ENCODE measurements around the gene SQSTM1.
"Not testable (repeated sequence)": the region's sequence is repeated elsewhere in the genome, so short reads cannot be mapped to it uniquely, and the experiment has no call there.

Gene SQSTM1

GRCh38 chr5:179789278-179789677 lies 31.4 kb upstream of the SQSTM1 start:
- H3K27me3 Mint-ChIP-seq; H3K4me3 Mint-ChIP-seq; H3K9me3 Mint-ChIP-seq; DNase-seq; H3K27ac Mint-ChIP-seq; H3K36me3 Mint-ChIP-seq (ENCODE audit: low read depth): not testable (repeated sequence)
- peaks cover 13% of the 10 kb centered on the region for H3K4me1 Mint-ChIP-seq (ENCODE audit: low read depth)

- H3K27ac Mint-ChIP-seq = no peak overlapping the region
- H3K36me3 Mint-ChIP-seq (ENCODE audit: low read depth) = peaks cover 4% of the 10 kb centered on the region
- peaks cover 29% of the 10 kb centered on the region for H3K4me1 Mint-ChIP-seq (ENCODE audit: low read depth)
- DNase-seq = no peak
- no peaks in the 10 kb centered on the region for H3K9me3 Mint-ChIP-seq
- no peak overlapping the region for H3K4me3 Mint-ChIP-seq
- H3K27me3 Mint-ChIP-seq = no peaks in the 10 kb centered on the region
Observed at GRCh38 chr5:179791881-179792611, 28.7 kb upstream of the SQSTM1 start.

GRCh38 chr5:179792612-179793467 lies 27.9 kb upstream of the SQSTM1 start:
- H3K4me1 Mint-ChIP-seq (ENCODE audit: low read depth) = peaks cover 30% of the 10 kb centered on the region
- no peaks in the 10 kb centered on the region for H3K9me3 Mint-ChIP-seq
- H3K36me3 Mint-ChIP-seq (ENCODE audit: low read depth) = peaks cover 10% of the 10 kb centered on the region
- DNase-seq = no peak
- H3K27ac Mint-ChIP-seq = peak overlapping the region; percentile 61
- H3K4me3 Mint-ChIP-seq = no peak overlapping the region
- H3K27me3 Mint-ChIP-seq = no peaks in the 10 kb centered on the region

DNA sequence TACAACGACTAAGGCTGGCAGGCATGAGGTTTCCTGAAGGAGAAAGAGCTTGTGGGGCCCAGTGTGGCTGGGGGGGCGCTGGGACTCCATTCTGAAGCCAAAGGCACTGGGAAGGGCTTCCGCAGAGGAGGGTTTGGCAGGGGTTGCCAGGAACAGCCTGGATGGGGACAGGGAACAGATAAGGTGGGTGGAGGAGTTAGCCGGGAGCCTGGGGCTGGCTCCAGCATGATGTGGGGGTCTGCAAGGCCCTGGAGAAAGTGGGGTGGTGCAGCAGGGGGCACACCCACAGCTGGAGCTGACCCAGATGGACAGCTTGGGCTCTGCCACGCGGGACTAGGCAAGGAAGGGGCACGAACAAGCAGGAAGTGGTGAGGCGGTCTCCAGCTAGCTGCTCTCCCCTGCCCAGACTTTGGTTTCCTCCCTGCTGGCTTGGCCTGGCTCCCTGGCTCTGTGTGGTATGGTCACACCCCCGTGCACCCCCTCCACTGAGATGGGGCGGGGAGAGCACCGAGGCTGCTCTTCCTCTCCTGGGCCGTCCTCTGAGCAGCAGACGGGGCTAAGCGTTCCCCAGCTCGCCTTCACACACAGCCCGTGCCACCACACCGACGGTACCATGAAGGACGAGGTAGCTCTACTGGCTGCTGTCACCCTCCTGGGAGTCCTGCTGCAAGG lies 27.1 kb upstream of the SQSTM1 start, which contains the start of gene LTC4S:
Gene LTC4S, plus strand, starts transcription at position 519 of the 672 bp plus-strand sequence. Its CDS starts 95 bp downstream, at position 614.
- peak within 1 kb of the TSS; percentile 61 for H3K27ac Mint-ChIP-seq
- H3K27me3 Mint-ChIP-seq = no peaks in the 10 kb centered on the region
- DNase-seq = peak; percentile 57
- peaks cover 14% of the 10 kb centered on the region for H3K36me3 Mint-ChIP-seq (ENCODE audit: low read depth)
- peaks cover 30% of the 10 kb centered on the region for H3K4me1 Mint-ChIP-seq (ENCODE audit: low read depth)
- H3K4me3 Mint-ChIP-seq = peak within 1 kb of the TSS; percentile 55
- no peaks in the 10 kb centered on the region for H3K9me3 Mint-ChIP-seq

DNA sequence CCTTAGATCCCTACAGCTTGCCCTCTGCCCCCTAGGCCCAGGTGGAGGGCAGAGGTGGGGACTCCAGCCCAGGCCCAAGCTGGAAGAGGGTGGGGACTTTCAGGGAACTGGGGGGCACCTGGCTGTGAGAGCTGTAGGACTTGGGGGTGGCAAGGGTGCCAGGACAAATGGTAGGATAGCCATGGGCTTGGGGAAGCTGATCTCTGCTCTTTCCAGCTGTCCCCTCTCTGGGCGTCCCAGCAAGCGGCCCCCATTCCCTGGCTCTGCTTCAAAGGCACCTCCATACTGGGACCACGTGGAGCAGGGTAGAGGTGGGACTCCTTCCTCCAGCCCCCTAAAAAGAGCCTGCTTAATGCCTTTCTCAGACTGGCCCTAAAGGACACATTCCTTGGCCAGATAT lies 26.5 kb upstream of the SQSTM1 start:
- DNase-seq = no peak
- H3K27ac Mint-ChIP-seq = peak overlapping the region; percentile 61

DNA sequence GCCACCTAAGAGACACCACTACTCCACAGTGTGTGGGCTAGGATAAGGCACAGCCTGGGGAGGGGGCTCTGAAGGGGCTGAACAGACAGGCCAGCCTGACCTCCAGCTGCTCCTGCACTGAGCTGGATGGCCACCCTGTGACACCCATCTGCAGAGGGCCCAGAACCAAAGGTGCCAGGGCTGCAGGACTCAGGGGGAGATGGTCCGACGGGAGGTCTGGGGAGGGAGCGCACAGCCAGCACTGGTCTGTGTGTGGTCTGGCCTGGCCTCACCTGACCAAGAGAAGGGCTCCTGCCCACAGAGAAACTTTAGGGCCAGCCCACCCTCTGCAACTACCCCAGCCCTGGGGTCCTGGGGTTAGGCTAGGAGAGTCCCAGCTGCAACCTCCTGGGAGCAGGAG lies 26.1 kb upstream of the SQSTM1 start:
- Mint-ChIP-seq H3K9me3 (no peaks in the 10 kb centered on the region), H3K36me3 (ENCODE audit: low read depth) (peaks cover 23% of the 10 kb centered on the region), H3K4me3 (peak overlapping the region; percentile 55), H3K4me1 (ENCODE audit: low read depth) (peaks cover 30% of the 10 kb centered on the region), H3K27ac (no peak overlapping the region), H3K27me3 (no peaks in the 10 kb centered on the region)
- DNase-seq = no peak

More for the DNA sequence above, 26.5 kb upstream of the SQSTM1 start:
- Mint-ChIP-seq H3K27me3 (no peaks in the 10 kb centered on the region), H3K4me3 (no peak overlapping the region), H3K9me3 (no peaks in the 10 kb centered on the region), H3K4me1 (ENCODE audit: low read depth) (peaks cover 30% of the 10 kb centered on the region), H3K36me3 (ENCODE audit: low read depth) (peaks cover 19% of the 10 kb centered on the region)

- peaks cover 30% of the 10 kb centered on the region for H3K4me1 Mint-ChIP-seq (ENCODE audit: low read depth)
- peak; percentile 56 for DNase-seq
- no peak overlapping the region for H3K27ac Mint-ChIP-seq
- H3K27me3 Mint-ChIP-seq = no peaks in the 10 kb centered on the region
- no peaks in the 10 kb centered on the region for H3K9me3 Mint-ChIP-seq
- H3K4me3 Mint-ChIP-seq = peak overlapping the region; percentile 55
- peaks cover 27% of the 10 kb centered on the region for H3K36me3 Mint-ChIP-seq (ENCODE audit: low read depth)
Observed at GRCh38 chr5:179795049-179795862, 25.4 kb upstream of the SQSTM1 start.

DNA sequence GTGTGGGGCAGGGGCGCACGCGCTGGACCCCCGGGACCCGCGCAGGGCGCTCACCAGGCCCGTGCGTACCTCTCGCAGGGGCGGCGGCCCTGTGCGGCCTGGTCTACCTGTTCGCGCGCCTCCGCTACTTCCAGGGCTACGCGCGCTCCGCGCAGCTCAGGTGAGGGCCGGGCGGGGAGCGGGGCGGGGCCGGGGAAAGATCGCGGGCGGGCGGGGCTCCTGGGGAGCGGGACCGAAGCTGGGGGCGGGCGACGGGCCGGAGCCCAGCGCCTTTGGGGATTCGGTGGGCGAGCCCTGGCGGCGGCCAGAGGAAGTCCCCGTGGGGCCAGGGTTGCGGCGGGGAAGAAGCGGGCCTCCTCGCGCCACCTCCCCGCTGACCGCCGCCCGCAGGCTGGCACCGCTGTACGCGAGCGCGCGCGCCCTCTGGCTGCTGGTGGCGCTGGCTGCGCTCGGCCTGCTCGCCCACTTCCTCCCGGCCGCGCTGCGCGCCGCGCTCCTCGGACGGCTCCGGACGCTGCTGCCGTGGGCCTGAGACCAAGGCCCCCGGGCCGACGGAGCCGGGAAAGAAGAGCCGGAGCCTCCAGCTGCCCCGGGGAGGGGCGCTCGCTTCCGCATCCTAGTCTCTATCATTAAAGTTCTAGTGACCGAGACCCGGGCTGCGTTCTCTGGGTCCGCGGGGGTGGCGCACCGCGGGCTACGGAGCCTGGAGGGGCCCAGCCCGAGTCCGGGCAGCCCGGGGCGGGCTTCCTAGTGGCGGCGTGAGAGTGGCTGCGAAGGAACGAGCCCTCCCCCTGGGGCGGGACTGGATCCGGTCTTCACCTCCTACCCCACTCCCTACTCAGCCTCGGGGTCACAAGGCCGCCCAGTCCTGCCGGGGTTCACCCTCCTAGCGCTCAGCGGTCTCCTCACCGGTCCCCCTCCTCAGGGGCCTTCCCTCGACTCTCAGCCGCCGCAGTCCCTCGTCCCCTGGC lies 24.6 kb upstream of the SQSTM1 start:
- peaks cover 30% of the 10 kb centered on the region for H3K4me1 Mint-ChIP-seq (ENCODE audit: low read depth)
- peak overlapping the region; percentile 33 for H3K4me3 Mint-ChIP-seq
- DNase-seq = peak; percentile 83
- H3K9me3 Mint-ChIP-seq = no peaks in the 10 kb centered on the region
- H3K27ac Mint-ChIP-seq = peak overlapping the region; percentile 33
- peaks cover 30% of the 10 kb centered on the region for H3K36me3 Mint-ChIP-seq (ENCODE audit: low read depth)
- H3K27me3 Mint-ChIP-seq = no peaks in the 10 kb centered on the region

DNA sequence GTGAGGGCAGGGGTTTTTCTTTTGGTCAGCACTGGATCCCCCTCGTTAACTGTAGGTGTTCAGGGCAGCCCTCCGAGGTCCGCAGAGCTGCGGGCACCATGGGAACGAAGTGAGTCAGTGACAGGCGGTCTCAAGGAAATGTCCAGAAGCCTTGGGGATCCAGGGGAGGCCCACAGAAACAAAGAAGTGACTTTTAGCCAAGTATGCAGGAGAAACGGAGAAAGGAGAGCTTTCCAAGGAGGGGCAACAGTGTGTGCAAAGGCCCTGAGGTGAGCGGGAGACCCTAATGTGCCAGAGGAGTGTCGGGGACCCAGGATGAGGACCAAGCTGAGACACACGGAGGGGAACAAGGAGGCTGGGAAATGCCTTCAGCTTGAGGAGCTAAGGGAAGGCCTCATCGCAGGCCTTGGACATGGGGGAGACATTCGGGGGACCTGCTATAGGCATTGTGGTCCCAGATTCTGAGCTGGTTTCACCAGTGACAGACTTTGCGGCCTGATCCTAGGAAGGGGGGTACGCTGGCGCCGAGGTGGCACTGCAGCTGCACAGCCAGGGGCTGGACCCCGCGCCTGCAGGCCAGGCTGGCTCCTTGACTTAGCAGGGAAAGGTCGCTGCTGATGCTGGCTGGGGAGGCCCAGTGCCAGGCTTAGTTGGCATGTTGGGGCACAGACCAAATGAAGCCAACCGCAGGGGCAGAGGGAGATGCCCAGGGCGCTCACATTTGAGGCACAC lies 23.7 kb upstream of the SQSTM1 start:
- Mint-ChIP-seq H3K27ac (peak overlapping the region; percentile 33), H3K4me1 (ENCODE audit: low read depth) (peaks cover 35% of the 10 kb centered on the region)

GRCh38 chr5:179797741-179798140 lies 23.0 kb upstream of the SQSTM1 start:
- Mint-ChIP-seq H3K27me3 (no peaks in the 10 kb centered on the region), H3K4me3 (no peak overlapping the region), H3K4me1 (ENCODE audit: low read depth) (peaks cover 40% of the 10 kb centered on the region), H3K36me3 (ENCODE audit: low read depth) (peaks cover 34% of the 10 kb centered on the region), H3K27ac (no peak overlapping the region), H3K9me3 (no peaks in the 10 kb centered on the region)
- no peak for DNase-seq

More for the DNA sequence above, 23.7 kb upstream of the SQSTM1 start:
- Mint-ChIP-seq H3K36me3 (ENCODE audit: low read depth) (peaks cover 34% of the 10 kb centered on the region), H3K4me3 (peak overlapping the region; percentile 33), H3K27me3 (no peaks in the 10 kb centered on the region), H3K9me3 (no peaks in the 10 kb centered on the region)
- DNase-seq = no peak

DNA sequence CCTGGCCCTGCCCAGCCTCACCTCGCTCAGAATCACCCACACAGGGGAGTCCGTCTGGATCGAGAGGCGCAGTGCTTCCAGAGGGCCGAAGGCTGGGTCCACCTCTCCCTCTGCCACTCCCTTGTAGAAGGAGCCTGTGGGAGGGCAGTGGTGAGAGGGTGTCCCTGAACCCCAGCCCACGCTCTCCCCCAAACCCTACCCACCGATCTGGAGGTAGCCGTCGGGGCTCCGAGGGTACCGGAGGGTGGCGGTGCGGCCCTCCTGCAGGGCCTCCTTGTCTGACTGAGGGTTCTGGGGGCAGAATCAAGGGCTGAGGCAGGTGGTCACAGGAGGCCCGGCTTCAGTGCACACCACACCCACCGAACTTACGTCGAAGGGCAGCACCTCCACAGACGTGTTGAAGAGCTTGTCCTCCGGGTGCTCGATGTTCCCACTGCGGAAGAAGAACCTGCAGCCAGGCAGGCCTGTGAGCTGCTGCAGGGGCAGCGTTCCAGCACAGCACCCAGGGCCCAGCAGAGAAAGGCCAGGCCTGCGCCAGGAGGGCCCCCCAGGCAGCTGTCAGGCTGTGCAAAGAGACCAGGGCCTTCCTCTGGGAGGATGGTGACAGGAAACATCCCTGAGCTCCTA lies 22.4 kb upstream of the SQSTM1 start:
- Mint-ChIP-seq H3K4me3 (no peak overlapping the region), H3K36me3 (ENCODE audit: low read depth) (peaks cover 34% of the 10 kb centered on the region), H3K9me3 (no peaks in the 10 kb centered on the region), H3K4me1 (ENCODE audit: low read depth) (peaks cover 41% of the 10 kb centered on the region), H3K27me3 (no peaks in the 10 kb centered on the region), H3K27ac (no peak overlapping the region)
- DNase-seq = no peak

All from activated T-cell treated with anti-CD3 and anti-CD28 coated beads, Interleukin-2, amount 50 U/mL, for 24 hours (primary cell).